ENCODE data around the gene LYSMD2. TPM values are rescaled to one million over a fixed set of nuclear protein-coding genes. Genes with fewer than 3 reads are reported as not detected.
A peak's percentile ranks its signal among the peaks of the same experiment; 100 is the strongest.
"Not testable (repeated sequence)": the region's sequence is repeated elsewhere in the genome, so short reads cannot be mapped to it uniquely, and the experiment has no call there.

Gene LYSMD2, protein sequence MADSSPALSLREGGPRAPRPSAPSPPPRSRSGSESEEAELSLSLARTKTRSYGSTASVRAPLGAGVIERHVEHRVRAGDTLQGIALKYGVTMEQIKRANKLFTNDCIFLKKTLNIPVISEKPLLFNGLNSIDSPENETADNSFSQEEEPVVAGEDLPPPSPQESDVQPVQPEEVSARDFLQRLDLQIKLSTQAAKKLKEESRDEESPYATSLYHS
- total RNA-seq: 41.8 and 48.6 TPM in 2 replicates

DNA sequence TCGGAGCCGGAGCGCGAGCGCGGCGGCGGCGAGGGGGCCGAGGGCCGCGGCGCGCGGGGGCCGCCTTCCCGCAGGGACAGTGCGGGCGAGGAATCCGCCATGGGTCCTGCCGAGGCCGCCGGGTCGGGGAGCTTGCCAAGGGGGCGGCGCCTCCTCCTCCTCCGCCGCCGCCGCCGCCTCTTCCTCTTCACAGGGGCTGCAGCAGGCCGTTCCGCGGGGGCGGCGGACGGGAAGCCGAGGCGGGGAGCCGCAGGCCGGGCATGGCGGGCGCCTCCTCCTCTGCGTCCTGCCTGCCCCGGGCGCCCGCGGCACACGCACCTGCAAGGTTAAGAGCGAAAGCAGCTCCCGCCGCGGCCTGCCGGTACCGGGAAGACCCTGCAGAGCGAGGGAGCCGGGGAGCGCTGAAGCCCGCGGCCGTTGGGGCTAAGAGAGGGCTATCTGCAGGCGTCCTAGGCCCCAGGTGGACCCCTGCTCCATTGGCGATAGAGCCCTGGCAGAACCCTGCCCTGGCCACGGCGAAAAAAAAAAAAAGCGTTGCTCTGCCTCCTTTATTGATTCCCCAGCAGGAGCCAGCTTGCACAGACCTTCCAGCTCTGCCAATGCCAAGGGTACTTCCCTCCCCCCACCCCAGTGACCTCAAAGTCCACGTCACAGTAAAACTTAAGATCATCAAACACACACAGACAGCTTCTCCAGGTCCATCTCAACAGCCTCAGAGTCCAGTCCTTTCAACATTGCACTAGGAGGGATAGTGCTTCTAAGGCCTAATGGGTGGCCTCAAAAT is at the start of gene LYSMD2:
LYSMD2 (minus strand) TSS at position 134 of the 784 bp plus-strand sequence; CDS start at position 101, 33 bp downstream.
- Mint-ChIP-seq H3K27me3 (no peaks in the 10 kb centered on the region), H3K4me3 (peak within 1 kb of the TSS; percentile 90), H3K9me3 (no peaks in the 10 kb centered on the region), H3K36me3 (ENCODE audit: low read depth) (peaks cover 25% of the 10 kb centered on the region), H3K27ac (peak within 1 kb of the TSS; percentile 93), H3K4me1 (peaks cover 49% of the 10 kb centered on the region)
- TF ChIP-seq, protein P1, sequence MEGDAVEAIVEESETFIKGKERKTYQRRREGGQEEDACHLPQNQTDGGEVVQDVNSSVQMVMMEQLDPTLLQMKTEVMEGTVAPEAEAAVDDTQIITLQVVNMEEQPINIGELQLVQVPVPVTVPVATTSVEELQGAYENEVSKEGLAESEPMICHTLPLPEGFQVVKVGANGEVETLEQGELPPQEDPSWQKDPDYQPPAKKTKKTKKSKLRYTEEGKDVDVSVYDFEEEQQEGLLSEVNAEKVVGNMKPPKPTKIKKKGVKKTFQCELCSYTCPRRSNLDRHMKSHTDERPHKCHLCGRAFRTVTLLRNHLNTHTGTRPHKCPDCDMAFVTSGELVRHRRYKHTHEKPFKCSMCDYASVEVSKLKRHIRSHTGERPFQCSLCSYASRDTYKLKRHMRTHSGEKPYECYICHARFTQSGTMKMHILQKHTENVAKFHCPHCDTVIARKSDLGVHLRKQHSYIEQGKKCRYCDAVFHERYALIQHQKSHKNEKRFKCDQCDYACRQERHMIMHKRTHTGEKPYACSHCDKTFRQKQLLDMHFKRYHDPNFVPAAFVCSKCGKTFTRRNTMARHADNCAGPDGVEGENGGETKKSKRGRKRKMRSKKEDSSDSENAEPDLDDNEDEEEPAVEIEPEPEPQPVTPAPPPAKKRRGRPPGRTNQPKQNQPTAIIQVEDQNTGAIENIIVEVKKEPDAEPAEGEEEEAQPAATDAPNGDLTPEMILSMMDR (IDR thresholded peaks at IDR 0.05): no peak
- POLR2A ChIA-PET: interaction anchor here (0.6 to 4.1 kb wide), 18 partner anchors 9 to 1387 kb away, joined by 3 to 98 read pairs (median 5); partner anchors contain the start of gene TMOD2
- intact Hi-C loops (cut with micrococcal nuclease): loop anchor here (2.0 to 10.0 kb wide), 6 partner anchors 90 to 1383 kb away; partner anchors contain the start of genes GABPB1, MAPK6 and TMOD3
- DNase-seq (peak; percentile 75), ATAC-seq (ENCODE audit: low read depth) (peak; percentile 49)
- CTCF ChIA-PET: interaction anchor here (0.6 to 4.3 kb wide), 7 partner anchors 10 to 88 kb away, joined by 3 to 58 read pairs (median 4); no protein-coding TSS in a partner anchor

DNA sequence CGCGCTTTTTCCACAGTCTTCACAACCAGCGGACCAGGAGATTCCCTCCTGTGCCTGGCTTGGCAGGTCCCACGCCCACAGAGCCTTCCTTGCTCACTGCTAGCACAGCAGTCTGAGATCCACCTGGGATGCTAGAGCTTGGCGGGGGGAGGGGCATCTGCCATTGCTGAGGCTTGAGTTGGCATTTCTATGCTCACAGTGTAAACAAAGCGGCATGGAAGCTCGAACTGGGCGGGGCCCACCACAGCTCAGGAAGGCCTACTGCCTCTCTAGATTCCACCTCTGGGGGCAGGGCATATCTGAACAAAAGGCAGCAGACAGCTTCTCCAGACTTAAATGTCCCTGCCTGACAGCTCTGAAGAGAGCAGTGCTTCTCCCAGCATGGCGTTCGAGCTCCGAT is 49.7 kb upstream of the LYSMD2 start:
- POLR2A ChIA-PET; H3K4me1 Mint-ChIP-seq; ATAC-seq (ENCODE audit: low read depth); H3K9me3 Mint-ChIP-seq; intact Hi-C loops (cut with micrococcal nuclease); H3K27ac Mint-ChIP-seq; DNase-seq; CTCF ChIA-PET; H3K4me3 Mint-ChIP-seq; H3K27me3 Mint-ChIP-seq: not testable (repeated sequence)
- peaks cover 31% of the 10 kb centered on the region for H3K36me3 Mint-ChIP-seq (ENCODE audit: low read depth)

DNA sequence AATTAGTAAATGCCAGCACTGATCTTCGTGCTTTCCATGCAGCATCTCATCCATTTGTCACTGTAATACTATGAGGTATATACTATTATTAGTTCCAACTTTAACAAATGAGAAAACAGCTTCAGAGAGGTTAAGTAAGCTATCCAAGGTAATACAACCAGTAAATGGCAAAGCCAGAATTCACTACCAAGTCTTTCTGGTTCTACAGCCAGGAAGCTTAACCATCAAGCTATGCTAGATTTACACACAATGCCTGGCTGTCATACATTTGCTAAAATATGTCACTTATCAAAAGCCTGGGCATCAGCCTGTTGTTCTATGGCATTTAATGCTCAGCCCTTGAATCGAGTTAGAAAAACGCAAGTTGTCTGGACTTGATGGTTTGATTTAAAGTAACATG is 46.5 kb upstream of the LYSMD2 start:
- no peaks in the 10 kb centered on the region for H3K9me3 Mint-ChIP-seq
- CTCF ChIA-PET: interaction anchor here (2.2 kb wide), 1 partner anchor 134 kb away, joined by 8 read pairs; no protein-coding TSS in a partner anchor
- POLR2A ChIA-PET: no interaction called here
- no peaks in the 10 kb centered on the region for H3K27me3 Mint-ChIP-seq
- H3K36me3 Mint-ChIP-seq (ENCODE audit: low read depth): peaks cover 50% of the 10 kb centered on the region
- H3K4me1 Mint-ChIP-seq: peaks cover 4% of the 10 kb centered on the region
- ATAC-seq (ENCODE audit: low read depth): no peak
- TF ChIP-seq, protein P1 (IDR thresholded peaks at IDR 0.05): no peak
- no peak overlapping the region for H3K27ac Mint-ChIP-seq
- no peak for DNase-seq
- H3K4me3 Mint-ChIP-seq: no peak overlapping the region
- intact Hi-C loops (cut with micrococcal nuclease): no loop called here

DNA sequence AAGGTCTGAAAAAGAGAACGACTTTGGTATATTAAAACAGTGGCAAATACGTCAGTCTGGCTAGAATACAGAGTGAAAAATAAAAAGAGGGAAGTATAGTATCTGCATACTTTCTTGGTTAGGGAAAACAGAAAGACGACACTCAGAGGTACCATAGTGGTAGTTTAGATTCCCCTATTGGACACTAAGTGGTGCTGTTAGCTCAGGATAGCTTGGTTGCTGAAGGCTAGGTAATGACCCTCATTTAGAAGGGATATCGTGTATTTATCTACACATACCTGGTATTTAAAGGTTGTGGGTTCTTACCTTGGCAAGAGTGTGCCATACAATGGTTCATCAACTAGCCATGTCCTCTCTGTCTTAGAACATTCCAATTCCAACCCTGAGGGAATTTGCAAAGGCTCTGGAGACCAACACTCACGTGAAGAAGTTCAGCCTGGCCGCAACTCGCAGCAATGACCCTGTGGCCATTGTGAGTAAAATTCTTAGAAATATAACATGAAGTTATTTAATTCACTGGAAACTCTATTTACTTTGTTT is 45.0 kb upstream of the LYSMD2 start:
- ChIA-PET CTCF (interaction anchor here (2.2 kb wide), 1 partner anchor 132 kb away, joined by 8 read pairs; no protein-coding TSS in a partner anchor), POLR2A (no interaction called here)
- no peak overlapping the region for H3K4me3 Mint-ChIP-seq
- TF ChIP-seq, protein P1 (IDR thresholded peaks at IDR 0.05): no peak
- no peaks in the 10 kb centered on the region for H3K27me3 Mint-ChIP-seq
- no peak for ATAC-seq (ENCODE audit: low read depth)
- no peaks in the 10 kb centered on the region for H3K9me3 Mint-ChIP-seq
- no peak for DNase-seq
- intact Hi-C loops (cut with micrococcal nuclease): no loop called here
- peaks cover 48% of the 10 kb centered on the region for H3K36me3 Mint-ChIP-seq (ENCODE audit: low read depth)
- no peak overlapping the region for H3K27ac Mint-ChIP-seq
- peaks cover 4% of the 10 kb centered on the region for H3K4me1 Mint-ChIP-seq

DNA sequence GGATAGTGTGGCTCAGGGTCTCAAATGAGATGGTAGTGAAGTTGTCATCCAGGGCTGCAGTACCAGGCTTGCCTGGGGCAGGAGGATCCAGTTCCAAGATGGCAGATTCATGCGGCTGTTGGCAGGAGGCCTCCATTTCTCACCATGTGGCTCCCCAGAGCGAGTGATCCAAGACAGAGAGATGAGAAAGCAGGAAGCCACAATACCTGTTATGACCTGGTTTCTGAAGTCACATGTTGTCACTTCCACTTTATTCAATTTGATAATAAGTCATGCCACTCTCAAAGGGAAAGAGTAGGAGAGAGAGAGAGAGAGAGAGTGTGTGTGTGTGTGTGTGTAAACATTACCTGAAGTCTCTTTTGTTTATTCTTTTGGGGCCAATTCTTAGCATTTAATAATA is 44.1 kb upstream of the LYSMD2 start:
- POLR2A ChIA-PET: no interaction called here
- TF ChIP-seq, protein P1 (IDR thresholded peaks at IDR 0.05): no peak
- intact Hi-C loops (cut with micrococcal nuclease): no loop called here
- H3K27ac Mint-ChIP-seq: no peak overlapping the region
- CTCF ChIA-PET: no interaction called here
- no peak overlapping the region for H3K4me3 Mint-ChIP-seq
- ATAC-seq (ENCODE audit: low read depth): no peak
- H3K4me1 Mint-ChIP-seq: peaks cover 7% of the 10 kb centered on the region
- H3K36me3 Mint-ChIP-seq (ENCODE audit: low read depth): peaks cover 48% of the 10 kb centered on the region
- DNase-seq: no peak
- H3K27me3 Mint-ChIP-seq: no peaks in the 10 kb centered on the region
- no peaks in the 10 kb centered on the region for H3K9me3 Mint-ChIP-seq

All from activated B cell treated with CpG ODN at 0.5 μM for 24 hours (primary cell).